NCI-H460 (cell line): Measurements from ENCODE around the gene TRIM59. TPM values are rescaled to one million over a fixed set of nuclear protein-coding genes. Genes with fewer than 3 reads are reported as not detected.
A peak's percentile ranks its signal among the peaks of the same experiment; 100 is the strongest.
"Not testable (repeated sequence)": the region's sequence is repeated elsewhere in the genome, so short reads cannot be mapped to it uniquely, and the experiment has no call there.

Experiments used
- DNase-seq: peaks from one replicate; pipeline ENCODE4 v3.0.0-alpha.2; 2016; ENCODE audit warnings: low read depth; ENCODE audit errors: extremely low read depth
- total RNA-seq: library from RNA; depleted of rRNA; stranded (reverse); fragments of >200 nt; shearing (Covaris generic); gene quantifications from 2 replicates; pipeline ENCODE4 v1.2.3, GENCODE V29; 2014

Gene TRIM59
- total RNA-seq, 1 experiment from 2014 or later = 20.1 TPM

DNA sequence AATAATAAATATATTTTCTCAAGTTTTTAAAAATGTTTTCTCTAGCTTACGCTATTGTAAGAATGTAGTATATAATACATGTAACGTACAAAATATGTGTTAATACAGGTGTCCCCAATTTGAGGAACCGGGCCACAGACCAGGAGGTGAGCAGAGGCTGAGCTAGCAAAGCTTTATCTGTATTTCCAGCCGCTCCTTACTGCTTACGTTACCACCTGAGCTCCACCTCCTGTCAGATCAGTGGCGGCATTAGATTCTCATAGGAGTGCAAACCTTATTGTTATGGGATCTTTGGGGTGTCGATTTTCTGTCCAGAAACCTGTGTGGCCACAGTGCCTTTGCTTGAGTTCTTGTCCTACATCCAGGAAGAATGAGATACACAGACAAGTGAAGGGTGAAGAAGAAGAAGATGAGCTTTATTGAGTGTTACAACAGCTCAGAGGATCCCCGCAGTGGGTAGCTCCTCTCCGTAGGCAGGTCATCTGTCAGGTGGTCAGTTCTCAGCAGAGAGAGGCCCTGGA, 9.9 kb upstream of the TRIM59 start:
- no peak for DNase-seq

DNA sequence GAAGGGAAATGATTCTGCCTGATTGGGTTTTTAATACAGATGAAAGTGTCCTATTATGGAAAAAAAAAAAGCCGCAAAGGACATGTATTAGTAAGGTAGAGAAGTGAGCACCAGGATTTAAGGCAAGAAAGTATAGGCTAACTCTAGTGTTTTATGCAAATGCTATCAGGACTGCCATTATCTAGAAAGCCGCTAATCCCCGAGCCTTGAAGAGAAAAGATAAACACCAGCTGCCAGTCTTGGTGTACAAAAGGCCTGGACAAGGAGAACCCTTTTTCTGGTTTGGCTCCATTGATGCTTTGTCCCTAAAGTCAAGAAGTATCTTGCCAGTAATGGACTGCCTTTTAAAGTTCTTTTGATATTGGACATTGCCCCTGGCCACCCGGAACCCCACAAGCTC, 8.6 kb upstream of the TRIM59 start:
- DNase-seq = no peak

DNA sequence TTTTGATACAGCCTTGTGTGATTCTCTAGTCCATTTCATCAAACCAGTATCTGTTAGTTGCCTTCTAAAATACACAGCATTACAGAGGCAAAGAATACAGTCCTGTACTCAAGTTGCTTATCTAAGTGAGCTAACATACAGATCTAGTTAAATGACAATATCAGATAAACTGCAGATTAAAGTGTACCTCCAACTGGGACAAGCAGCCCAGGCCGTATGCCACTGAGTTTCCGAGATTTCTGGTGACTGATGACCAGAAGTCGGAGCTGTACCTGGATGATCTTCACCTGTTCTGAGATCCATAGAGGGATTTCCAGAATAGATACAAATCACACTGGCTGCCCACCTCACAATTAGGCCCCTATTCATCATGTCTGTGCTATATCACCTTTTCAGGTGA, 6.3 kb upstream of the TRIM59 start:
- no peak for DNase-seq

DNA sequence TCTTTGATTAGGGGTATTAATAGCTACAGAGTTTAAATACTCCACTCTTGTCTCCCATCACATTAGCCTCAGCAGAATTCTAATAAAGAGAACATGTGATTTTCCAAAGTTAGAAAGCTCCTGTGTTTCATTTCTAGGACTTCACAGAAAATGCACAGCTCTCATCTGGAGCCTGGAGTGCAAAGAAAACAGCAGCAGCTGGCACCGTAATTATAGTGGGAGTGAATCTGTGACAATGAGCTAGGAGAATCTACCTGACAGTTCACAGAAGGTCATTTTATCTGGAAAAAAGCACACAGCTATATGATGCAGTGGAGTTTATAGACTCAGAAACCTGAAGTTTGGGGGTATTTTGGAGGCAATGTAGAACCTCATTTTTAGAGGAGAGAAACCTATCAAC, 5.4 kb upstream of the TRIM59 start:
- DNase-seq = no peak

DNA sequence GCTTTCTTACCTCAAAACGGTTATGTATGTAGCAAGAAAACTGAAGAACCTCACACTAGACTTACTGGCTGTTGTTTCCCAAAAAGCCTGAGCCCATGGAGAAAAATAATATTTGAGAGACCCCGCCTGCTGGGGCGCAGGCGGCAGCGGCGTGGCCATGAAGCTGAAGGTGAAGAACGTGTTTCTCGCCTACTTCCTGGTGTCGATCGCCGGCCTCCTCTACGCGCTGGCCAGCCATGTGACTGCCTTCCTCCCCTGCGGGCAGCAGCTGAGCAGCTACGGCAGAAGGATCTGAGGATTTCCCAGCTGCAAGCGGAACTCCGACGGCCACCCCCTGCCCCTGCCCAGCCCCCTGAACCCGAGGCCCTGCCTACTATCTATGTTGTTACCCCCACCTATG, 2.7 kb upstream of the TRIM59 start:
- not testable (repeated sequence) for DNase-seq

DNA sequence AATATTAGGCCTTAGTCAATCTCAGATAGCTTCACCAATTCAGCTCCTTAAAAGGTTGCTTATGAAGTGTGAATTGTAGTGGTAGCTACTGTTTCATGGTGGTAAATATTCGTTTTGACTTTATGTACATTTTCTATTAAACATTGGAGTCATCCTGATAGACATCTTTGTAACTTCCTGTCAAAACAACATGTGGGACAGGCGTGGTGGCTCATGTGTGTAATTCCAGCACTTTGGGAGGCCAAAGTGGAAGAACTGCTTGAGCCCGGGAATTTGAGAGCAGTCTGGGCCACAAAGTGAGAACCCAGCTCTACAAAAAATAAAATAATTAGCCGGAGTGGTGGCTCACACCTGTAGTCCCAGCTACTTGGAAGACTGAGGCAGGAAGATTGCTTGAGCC, 2.0 kb upstream of the TRIM59 start:
- no peak for DNase-seq

DNA sequence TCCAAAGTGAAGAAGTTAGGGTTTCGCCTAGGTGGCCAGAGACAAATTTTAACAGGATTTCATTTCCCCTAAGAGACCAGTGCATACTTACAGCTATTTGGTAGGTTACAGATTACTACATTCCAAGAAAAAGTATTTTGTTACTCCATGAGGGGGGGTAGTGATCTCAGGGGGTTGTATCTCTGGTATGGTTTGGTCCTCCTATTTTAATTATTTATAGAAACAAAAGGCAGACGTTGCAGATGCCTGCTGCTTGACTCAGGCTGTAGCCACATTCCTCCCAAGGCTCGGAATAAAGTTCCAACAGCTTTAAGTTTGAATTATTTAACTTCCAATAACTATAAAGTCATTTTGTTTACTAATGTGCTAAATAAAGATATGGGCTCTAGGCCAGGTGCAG, 1.3 kb upstream of the TRIM59 start:
- no peak for DNase-seq

DNA sequence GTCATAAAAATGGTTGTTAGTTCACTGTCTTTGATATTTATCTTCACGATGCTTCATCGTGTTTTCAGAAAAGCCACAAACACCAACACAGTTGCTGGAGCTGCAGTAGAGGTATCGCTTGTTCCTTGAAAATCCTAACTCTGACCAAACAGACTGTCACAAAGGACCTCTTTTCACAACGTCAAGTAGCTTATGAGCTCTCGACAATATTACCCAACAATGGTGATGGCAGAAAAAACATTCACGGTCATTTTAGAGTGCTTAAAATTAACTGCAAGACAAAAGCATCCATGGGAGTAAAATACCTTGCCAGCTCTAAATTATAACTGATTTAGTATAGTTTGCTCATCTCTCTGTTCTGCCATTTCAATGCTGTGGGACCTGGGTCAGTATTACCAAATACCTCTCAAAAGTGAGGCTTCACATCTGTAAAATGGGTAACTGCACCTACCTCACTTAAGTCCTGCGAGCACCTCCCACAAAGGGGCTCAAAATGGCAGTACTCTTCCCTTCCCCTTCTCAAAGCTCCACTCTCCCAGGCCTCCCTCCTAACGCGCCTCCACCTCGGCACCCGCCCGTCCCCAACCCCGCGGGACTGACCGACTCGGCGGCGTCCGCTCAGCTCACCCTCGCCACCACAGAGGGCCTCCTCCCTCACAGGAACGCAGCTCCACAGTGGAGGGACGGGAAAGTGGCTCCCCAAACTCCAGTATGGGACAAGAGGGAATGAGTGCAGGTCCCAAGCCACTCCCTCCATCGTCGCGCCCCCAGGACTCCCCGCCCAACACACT, 546 bp downstream of the TRIM59 start:
- DNase-seq = peak; percentile 13

DNA sequence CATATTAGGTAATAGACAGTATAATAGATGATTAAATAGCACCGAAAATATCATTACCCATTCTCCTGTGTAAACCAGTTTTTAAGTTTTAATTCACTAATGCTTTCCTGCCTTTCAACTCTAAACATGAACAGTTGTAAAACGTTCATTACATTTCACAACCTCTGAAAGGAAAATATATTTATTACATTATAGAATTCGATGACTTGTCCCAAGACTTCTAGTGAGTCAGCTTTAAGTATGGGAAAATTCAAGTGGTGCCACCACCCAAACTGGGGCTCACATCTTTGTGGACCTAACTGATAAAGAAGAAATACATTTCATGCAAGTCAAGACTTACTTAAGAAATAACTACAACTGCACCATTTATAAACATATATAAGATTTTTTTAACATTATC, 2.0 kb downstream of the TRIM59 start:
- no peak for DNase-seq

DNA sequence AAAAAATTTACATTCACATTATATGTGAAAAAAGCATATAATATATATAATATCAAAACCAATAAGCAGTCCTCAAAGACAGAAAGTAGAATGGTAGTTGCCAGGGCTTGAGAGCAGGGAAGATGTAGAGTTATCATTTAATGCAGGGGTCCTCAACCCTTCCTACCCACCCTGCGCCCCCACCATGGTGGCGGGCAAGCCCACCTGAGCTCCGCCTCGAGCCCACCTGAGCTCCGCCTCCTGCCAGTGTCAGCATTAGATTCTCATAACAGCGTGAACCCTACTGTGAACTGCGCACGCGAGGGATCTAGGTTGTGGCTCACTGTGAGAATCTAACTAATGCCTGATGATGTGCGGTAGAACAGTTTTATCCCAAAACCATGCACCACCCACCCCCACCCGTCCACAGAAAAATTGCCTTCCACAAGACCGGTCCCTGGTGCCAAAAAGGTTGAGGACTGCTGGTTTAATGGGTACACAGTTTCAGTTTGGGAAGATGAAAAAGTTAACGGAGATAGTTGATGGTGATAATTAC, 3.0 kb downstream of the TRIM59 start:
- no peak for DNase-seq

DNA sequence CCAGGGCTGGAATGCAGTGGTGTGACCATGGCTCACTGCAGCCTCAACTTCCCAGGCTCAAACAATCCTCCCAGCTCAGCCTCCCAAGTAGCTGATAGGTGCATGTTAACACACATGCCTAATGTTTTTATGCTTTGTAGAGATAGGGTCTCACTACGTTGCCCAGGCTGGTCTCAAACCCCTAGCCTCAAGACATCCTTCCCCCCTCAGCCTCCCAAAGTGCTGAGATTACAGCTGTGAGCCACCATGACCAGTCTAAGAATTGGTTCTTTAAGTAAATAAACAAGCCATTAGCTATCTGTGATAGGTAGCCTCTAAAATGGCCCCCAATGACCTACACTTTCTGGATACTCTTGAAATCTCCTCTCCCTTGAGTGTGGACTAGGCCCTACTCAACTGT, 3.7 kb downstream of the TRIM59 start:
- no peak for DNase-seq

DNA sequence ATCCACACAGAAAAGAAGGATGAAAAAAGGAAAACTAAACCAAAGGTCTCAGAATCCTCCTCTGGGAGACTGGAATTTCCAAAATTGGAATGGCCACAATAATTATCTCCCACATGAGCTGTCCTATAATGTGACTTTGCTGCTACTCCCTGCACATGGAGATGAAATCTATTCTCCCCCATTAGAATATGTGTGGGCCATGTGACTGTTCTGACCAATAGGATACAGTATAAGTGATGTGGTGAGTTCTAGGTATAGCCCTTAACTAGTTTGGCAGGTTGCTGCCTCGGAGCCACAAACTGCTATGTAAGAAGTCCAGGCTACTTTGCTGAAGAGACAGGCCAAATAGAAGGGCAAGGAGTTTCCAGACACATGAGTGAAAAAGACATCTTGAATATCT, 5.2 kb downstream of the TRIM59 start:
- no peak for DNase-seq

DNA sequence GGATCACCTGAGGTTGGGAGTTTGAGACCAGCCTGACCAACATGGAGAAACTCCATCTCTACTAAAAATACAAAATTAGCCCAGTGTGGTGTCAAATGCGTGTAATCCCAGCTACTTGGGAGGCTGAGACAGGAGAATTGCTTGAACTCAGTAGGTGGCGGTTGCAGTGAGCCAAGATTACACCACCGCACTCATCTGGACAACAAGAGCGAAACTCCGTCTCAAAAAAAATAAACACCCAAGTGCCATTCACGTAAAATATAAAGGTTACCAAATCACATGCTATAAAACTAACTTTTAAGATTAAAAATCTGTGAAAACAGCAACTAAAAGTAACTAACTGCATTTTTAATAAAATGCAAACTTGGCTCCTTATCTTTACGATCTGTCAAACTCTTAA, 8.9 kb downstream of the TRIM59 start:
- no peak for DNase-seq

DNA sequence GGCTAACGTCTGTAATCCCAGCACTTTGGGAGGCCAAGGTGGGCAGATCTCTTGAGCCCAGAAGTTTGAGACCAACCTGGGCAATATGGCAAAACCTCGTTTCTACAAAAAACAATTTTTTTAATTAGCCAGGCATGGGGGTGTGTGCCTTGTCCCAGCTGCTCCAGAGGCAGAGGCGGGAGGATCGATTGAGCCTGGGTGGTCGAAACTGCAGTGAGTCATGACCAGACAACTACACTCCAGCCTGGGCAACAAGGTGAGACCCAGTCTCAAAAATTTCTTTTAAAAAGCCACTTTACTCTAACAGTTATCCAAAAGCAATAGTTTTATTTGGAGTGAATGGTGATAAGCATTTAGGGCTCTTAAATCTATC, 12.5 kb downstream of the TRIM59 start:
- no peak for DNase-seq

DNA sequence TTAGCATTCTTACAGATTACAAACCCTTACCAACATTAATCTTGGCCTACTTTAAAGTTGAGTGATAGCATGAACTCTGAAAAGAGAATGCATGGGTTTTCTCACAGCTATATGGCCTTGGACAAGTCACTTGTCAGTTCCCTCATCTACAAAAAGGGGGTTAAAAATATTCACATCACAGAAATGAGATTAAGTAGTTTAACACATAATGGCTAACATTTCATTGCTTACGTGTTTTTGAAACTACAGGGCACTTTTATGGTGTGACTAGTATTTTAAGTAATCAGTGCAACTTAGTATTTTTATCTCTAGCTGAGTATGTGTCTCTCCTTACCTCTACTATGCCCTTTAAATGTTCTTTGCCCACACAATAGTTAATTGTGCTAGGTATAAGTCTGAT, 13.8 kb downstream of the TRIM59 start:
- DNase-seq = no peak

DNA sequence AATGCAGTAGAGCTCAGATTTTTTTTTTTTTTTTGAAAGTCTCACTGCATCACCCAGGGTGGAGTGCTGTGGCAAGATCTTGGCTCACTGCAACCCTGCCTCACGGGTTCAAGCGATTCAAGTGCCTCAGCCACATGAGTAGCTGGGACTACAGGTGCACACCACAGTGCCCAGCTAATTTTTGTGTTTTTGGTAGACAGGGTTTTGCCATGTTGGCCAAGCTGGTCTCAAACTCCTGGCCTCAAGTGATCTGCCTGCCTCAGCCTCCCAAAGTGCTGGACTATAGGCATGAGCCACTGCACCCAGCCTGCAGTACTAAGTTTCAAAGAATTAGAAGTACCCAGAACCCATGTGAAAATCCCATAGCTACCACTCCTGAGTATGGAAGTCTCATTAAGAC, 14.5 kb downstream of the TRIM59 start:
- DNase-seq = no peak

DNA sequence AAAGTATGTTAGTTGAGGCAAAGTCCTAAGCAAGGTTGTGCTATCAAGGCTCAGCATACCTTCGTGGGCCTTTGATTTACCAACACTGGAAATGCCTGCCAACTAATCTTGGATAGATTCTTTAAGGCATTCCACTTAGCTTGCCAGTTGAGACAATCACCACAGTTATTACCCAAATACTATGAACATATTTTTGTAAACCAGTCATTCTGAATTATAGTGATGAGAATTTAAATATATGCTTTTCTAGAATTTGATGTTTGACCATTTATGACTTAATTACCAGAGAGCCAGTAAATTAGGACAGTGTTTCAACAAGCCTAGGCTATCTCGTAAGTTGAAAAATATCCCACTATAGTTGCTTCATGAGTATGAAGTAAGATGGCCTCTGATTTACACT, 15.5 kb downstream of the TRIM59 start:
- no peak for DNase-seq

DNA sequence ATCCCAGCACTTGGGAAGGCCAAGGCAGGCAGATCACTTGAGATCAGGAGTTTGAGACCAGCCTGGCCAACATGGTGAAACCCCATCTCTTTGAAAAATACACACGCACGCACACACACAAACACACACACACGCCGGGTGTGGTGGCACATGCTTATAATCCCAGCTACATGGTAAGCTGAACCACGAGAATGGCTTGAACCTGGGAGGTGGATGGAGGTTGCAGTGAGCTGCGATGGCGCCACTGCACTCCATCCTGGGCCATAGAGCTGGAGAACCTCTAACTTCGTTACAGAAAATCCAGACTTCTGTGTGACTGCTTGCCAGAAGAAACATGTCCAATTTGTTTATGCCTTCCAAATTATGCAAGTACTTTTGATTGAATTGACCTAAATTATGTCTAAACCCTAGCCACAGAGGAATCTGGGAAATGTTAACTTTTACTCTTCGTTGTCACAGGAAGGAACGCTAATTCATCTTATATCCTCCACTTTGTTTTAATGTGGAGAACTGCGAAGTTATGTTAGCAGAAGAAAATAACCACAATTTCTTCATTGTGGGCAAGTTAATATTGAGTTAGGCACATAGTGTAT, 21.7 kb downstream of the TRIM59 start:
- no peak for DNase-seq

DNA sequence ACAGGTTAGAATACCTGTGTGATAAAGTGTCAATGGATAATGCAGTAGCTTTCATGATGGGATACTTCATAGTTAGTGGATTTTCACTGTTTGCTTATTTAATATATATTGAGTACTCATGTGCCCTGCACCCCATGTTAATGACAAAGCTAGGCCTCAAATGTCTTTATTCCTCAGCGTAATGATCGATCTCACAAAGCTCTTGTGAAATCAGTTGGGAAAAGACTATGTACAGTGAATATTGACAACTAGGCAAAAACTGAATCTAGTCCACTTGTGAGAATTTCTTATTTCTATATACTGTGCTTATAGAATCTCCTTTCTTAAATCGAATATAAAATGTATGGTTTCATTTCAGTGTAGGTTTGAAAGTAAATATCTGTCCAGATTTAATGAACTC, 32.3 kb downstream of the TRIM59 start:
- no peak for DNase-seq

DNA sequence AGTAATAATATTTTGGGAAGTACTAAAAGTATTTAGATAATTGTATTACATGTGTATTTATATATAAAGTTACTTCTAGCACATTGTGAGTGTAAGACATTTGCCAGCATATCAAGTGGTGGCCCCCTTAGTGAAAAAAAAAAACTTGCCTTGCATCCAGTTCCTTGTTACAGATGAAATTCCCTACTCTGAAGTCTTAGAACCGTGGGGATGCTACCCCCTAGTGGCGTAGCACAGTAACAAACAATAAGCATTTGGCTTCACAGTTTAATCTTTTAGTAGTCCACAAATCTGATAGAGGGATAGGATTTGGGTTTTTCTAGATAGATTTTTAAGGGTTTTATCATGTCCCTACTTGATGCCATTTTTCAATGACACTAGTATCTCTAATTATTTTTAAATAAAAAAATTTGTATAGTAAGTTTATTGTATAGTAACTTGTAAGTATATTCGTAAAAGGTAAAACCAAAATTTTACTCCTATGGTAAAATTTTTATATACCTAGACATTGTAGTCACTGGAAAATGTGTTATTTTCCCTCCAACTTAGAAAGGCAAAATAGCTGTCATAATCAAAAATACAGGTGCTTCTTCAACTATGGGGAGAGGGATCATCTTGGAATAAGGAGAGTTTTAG, 35.9 kb downstream of the TRIM59 start:
- peak; percentile 67 for DNase-seq

DNA sequence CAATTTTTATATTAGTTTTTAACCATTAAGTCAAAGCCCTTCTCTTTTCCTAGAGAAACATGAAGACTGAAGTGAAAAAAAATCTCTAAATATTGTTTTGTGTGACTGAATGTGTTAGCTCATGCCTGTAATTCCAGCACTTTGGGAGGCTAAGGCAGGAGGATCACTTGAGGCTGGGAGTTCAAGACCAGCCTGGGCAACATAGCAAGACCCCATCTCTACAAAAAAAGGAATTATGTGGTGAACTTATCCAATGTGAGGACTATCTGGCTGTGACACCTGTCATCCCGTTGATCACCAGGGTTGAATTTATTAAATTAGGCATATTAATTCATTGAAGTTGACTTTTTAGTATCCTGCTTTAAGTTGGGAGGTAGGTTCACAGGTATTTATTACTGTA, 37.1 kb downstream of the TRIM59 start:
- DNase-seq = no peak
